Parathyroid adenoma (tissue), 2 donors: Measurements from ENCODE around the gene CCL5.

Experiments
- H2AFZ ChIP-seq: fragments of 300-600 bp; sonication (generic); one replicate; pipeline ENCODE4 v1.7.0; 2017; ENCODE audit warnings: antibody characterized with exemption, mild to moderate bottlenecking
- H3K27ac ChIP-seq: fragments of 300-600 bp; sonication (generic); one replicate; pipeline ENCODE4 v1.7.0; 2017
- H3K27me3 ChIP-seq: fragments of 300-600 bp; sonication (generic); one replicate; pipeline ENCODE4 v1.7.0; 2017; ENCODE audit warnings: low read length; ENCODE audit not compliant: control insufficient read depth, insufficient read depth
- H3K36me3 ChIP-seq: fragments of 300-600 bp; sonication (generic); one replicate; pipeline ENCODE4 v1.7.0; 2017; ENCODE audit warnings: low read length; ENCODE audit not compliant: control insufficient read depth, insufficient read depth
- H3K4me1 ChIP-seq: fragments of 300-600 bp; sonication (generic); one replicate; pipeline ENCODE4 v1.7.0; 2017; ENCODE audit warnings: control low read depth
- H3K4me2 ChIP-seq: fragments of 300-600 bp; sonication (generic); one replicate; pipeline ENCODE4 v1.7.0; 2017; ENCODE audit warnings: low read length
- H3K4me3 ChIP-seq: fragments of 300-600 bp; sonication (generic); one replicate; pipeline ENCODE4 v1.7.0; 2017; ENCODE audit warnings: low read depth, low read length
- H3K79me2 ChIP-seq: fragments of 300-600 bp; sonication (generic); one replicate; pipeline ENCODE4 v1.7.0; 2017; ENCODE audit warnings: control low read depth
- H3K9ac ChIP-seq: fragments of 300-600 bp; sonication (generic); one replicate; pipeline ENCODE4 v1.7.0; 2017; ENCODE audit warnings: mild to moderate bottlenecking
- H3K9me3 ChIP-seq: fragments of 300-600 bp; sonication (generic); one replicate; pipeline ENCODE4 v1.7.0; 2017; ENCODE audit warnings: low read length; ENCODE audit not compliant: control insufficient read depth
- TF ChIP-seq, protein P1 (sequence below): fragments of 300-600 bp; sonication (generic); IDR thresholded peaks from one replicate; pipeline ENCODE4 v1.7.0; 2017; ENCODE audit warnings: antibody characterized with exemption, mild to moderate bottlenecking
- donor health status: primary hyperparathyroidism.

CCL5 gene

GRCh38 chr17:35918665-35919064, 38.5 kb upstream of the CCL5 start:
- no peak overlapping the region for H3K4me2 ChIP-seq
- TF ChIP-seq, protein P1, sequence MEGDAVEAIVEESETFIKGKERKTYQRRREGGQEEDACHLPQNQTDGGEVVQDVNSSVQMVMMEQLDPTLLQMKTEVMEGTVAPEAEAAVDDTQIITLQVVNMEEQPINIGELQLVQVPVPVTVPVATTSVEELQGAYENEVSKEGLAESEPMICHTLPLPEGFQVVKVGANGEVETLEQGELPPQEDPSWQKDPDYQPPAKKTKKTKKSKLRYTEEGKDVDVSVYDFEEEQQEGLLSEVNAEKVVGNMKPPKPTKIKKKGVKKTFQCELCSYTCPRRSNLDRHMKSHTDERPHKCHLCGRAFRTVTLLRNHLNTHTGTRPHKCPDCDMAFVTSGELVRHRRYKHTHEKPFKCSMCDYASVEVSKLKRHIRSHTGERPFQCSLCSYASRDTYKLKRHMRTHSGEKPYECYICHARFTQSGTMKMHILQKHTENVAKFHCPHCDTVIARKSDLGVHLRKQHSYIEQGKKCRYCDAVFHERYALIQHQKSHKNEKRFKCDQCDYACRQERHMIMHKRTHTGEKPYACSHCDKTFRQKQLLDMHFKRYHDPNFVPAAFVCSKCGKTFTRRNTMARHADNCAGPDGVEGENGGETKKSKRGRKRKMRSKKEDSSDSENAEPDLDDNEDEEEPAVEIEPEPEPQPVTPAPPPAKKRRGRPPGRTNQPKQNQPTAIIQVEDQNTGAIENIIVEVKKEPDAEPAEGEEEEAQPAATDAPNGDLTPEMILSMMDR: no peak
- H3K9me3 ChIP-seq: no peaks in the 10 kb centered on the region
- H3K4me1 ChIP-seq: no peaks in the 10 kb centered on the region
- H3K4me3 ChIP-seq: no peak overlapping the region
- H3K9ac ChIP-seq: no peak overlapping the region
- no peaks in the 10 kb centered on the region for H3K27me3 ChIP-seq
- H3K79me2 ChIP-seq: no peaks in the 10 kb centered on the region
- H3K36me3 ChIP-seq: no peaks in the 10 kb centered on the region
- no peak overlapping the region for H3K27ac ChIP-seq
- H2AFZ ChIP-seq: no peak overlapping the region

- Histone ChIP-seq H3K79me2 (no peaks in the 10 kb centered on the region), H3K9ac (no peak overlapping the region), H3K27me3 (no peaks in the 10 kb centered on the region), H3K4me2 (no peak overlapping the region), H3K4me1 (no peaks in the 10 kb centered on the region), H3K27ac (no peak overlapping the region), H2AFZ (no peak overlapping the region), H3K36me3 (no peaks in the 10 kb centered on the region), H3K9me3 (no peaks in the 10 kb centered on the region), H3K4me3 (no peak overlapping the region)
- TF ChIP-seq, protein P1: no peak
Measured at GRCh38 chr17:35917519-35918213, 37.5 kb upstream of the CCL5 start.

- Histone ChIP-seq H3K9ac (no peak overlapping the region), H3K4me3 (no peak overlapping the region), H3K9me3 (no peaks in the 10 kb centered on the region), H3K27me3 (no peaks in the 10 kb centered on the region), H2AFZ (no peak overlapping the region), H3K36me3 (no peaks in the 10 kb centered on the region), H3K79me2 (no peaks in the 10 kb centered on the region), H3K4me1 (no peaks in the 10 kb centered on the region), H3K27ac (no peak overlapping the region), H3K4me2 (no peak overlapping the region)
- TF ChIP-seq, protein P1: no peak
Measured at GRCh38 chr17:35915153-35915964, 35.2 kb upstream of the CCL5 start.

- H3K4me1 ChIP-seq: no peaks in the 10 kb centered on the region
- H3K27ac ChIP-seq: no peak overlapping the region
- no peak overlapping the region for H3K4me3 ChIP-seq
- no peak overlapping the region for H2AFZ ChIP-seq
- no peaks in the 10 kb centered on the region for H3K79me2 ChIP-seq
- no peak overlapping the region for H3K9ac ChIP-seq
- H3K27me3 ChIP-seq: no peaks in the 10 kb centered on the region
- TF ChIP-seq, protein P1: no peak
- no peaks in the 10 kb centered on the region for H3K36me3 ChIP-seq
- no peaks in the 10 kb centered on the region for H3K9me3 ChIP-seq
- H3K4me2 ChIP-seq: no peak overlapping the region
Measured at GRCh38 chr17:35914354-35914753, 34.2 kb upstream of the CCL5 start.
